DOHH2 (cell line): ENCODE data around the gene SLC38A6.

Experiments used
- H3F3A ChIP-seq: fragments of 200-600 bp; sonication (generic), shearing (Covaris generic); 2 replicates; pipeline ENCODE4 v1.6.0; 2016; ENCODE audit warnings: antibody characterized with exemption, mild to moderate bottlenecking; ENCODE audit not compliant: control insufficient read depth, insufficient read depth
- H3K27ac ChIP-seq: fragments of 200-600 bp; sonication (generic); 2 replicates; pipeline ENCODE4 v1.5.1; 2014; ENCODE audit warnings: low read depth, mild to moderate bottlenecking, low read length, moderate library complexity
- H3K27me3 ChIP-seq: fragments of 200-600 bp; sonication (generic); 2 replicates; pipeline ENCODE4 v1.6.1; 2014; ENCODE audit warnings: mild to moderate bottlenecking, low read length, mixed read lengths; ENCODE audit not compliant: control insufficient read depth
- H3K36me3 ChIP-seq: fragments of 200-600 bp; sonication (generic); 2 replicates; pipeline ENCODE4 v1.6.1; 2014; ENCODE audit warnings: mild to moderate bottlenecking, low read length, moderate library complexity, mixed read lengths; ENCODE audit not compliant: control insufficient read depth
- H3K4me1 ChIP-seq: fragments of 200-600 bp; sonication (generic); 2 replicates; pipeline ENCODE4 v1.6.1; 2014; ENCODE audit warnings: mild to moderate bottlenecking, low read length, mixed read lengths; ENCODE audit not compliant: control insufficient read depth
- H3K4me2 ChIP-seq: fragments of 200-600 bp; sonication (generic); 2 replicates; pipeline ENCODE4 v1.6.0; 2014; ENCODE audit warnings: mild to moderate bottlenecking, low read length, moderate library complexity
- H3K4me3 ChIP-seq: fragments of 200-600 bp; sonication (generic); 2 replicates; pipeline ENCODE4 v1.5.1; 2014; ENCODE audit warnings: mild to moderate bottlenecking, low read length, mixed read lengths
- H3K79me2 ChIP-seq: fragments of 200-600 bp; sonication (generic); 2 replicates; pipeline ENCODE4 v1.6.1; 2014; ENCODE audit warnings: mild to moderate bottlenecking, low read length, mixed read lengths; ENCODE audit not compliant: control insufficient read depth
- H3K9me2 ChIP-seq: fragments of 200-600 bp; sonication (generic); replicated peaks from 2 replicates; pipeline ENCODE4 v1.6.1; 2014; ENCODE audit warnings: mild to moderate bottlenecking, low read length, mixed read lengths; ENCODE audit not compliant: control insufficient read depth
- H3K9me3 ChIP-seq: fragments of 200-600 bp; sonication (generic); 2 replicates; pipeline ENCODE4 v1.6.1; 2014; ENCODE audit warnings: antibody characterized with exemption, low read length, mixed read lengths; ENCODE audit not compliant: control insufficient read depth, insufficient read depth
- H4K20me1 ChIP-seq: fragments of 200-600 bp; sonication (generic); 2 replicates; pipeline ENCODE4 v1.6.0; 2014; ENCODE audit warnings: low read depth, mild to moderate bottlenecking, antibody characterized with exemption, low read length, moderate library complexity; ENCODE audit not compliant: control insufficient read depth, insufficient read depth
- EZH2phosphoT487 ChIP-seq: fragments of 200-600 bp; sonication (generic); IDR thresholded peaks from 2 replicates; pipeline ENCODE4 v1.6.1; 2017; ENCODE audit warnings: borderline replicate concordance, mild to moderate bottlenecking, antibody characterized with exemption, low read length, moderate library complexity, mixed read lengths
- TF ChIP-seq, protein P1 (sequence below): fragments of 200-600 bp; sonication (generic); IDR thresholded peaks from one replicate; pipeline ENCODE4 v1.5.1; 2014; ENCODE audit warnings: antibody characterized with exemption, mild to moderate bottlenecking, low read depth, low read length; ENCODE audit not compliant: poor library complexity, severe bottlenecking

SLC38A6 gene

DNA sequence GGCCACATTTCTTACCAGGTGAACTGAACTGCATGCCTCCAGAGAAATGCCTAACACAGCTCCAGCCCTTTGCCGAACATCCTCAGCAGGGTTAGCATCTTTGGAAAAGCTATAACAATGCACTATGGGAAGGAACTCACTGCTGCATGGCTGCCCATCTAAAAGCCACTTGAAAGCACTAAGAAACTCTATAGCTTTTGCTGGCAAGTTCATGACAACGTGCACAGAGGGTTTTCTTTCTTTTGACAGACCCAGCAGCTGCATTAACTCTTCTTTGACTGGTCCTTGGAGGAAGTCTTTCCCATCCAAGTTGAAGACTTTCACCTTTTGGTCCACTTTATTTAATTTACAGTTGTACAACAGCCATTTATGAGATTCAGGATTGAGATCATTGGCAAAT is 5.5 kb upstream of the SLC38A6 start:
- peaks cover 24% of the 10 kb centered on the region for H3K4me1 ChIP-seq
- H4K20me1 ChIP-seq, result no peaks in the 10 kb centered on the region
- H3K27me3 ChIP-seq, result no peaks in the 10 kb centered on the region
- TF ChIP-seq, protein P1, sequence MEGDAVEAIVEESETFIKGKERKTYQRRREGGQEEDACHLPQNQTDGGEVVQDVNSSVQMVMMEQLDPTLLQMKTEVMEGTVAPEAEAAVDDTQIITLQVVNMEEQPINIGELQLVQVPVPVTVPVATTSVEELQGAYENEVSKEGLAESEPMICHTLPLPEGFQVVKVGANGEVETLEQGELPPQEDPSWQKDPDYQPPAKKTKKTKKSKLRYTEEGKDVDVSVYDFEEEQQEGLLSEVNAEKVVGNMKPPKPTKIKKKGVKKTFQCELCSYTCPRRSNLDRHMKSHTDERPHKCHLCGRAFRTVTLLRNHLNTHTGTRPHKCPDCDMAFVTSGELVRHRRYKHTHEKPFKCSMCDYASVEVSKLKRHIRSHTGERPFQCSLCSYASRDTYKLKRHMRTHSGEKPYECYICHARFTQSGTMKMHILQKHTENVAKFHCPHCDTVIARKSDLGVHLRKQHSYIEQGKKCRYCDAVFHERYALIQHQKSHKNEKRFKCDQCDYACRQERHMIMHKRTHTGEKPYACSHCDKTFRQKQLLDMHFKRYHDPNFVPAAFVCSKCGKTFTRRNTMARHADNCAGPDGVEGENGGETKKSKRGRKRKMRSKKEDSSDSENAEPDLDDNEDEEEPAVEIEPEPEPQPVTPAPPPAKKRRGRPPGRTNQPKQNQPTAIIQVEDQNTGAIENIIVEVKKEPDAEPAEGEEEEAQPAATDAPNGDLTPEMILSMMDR, result no peak
- no peaks in the 10 kb centered on the region for H3K9me2 ChIP-seq
- peaks cover 4% of the 10 kb centered on the region; the same call in 1 of the 2 replicates for H3F3A ChIP-seq
- no peak overlapping the region for H3K4me2 ChIP-seq
- no peaks in the 10 kb centered on the region for H3K9me3 ChIP-seq
- H3K27ac ChIP-seq, result no peak overlapping the region
- peaks cover 25% of the 10 kb centered on the region for H3K79me2 ChIP-seq
- H3K4me3 ChIP-seq, result no peak overlapping the region
- peaks cover 62% of the 10 kb centered on the region for H3K36me3 ChIP-seq

DNA sequence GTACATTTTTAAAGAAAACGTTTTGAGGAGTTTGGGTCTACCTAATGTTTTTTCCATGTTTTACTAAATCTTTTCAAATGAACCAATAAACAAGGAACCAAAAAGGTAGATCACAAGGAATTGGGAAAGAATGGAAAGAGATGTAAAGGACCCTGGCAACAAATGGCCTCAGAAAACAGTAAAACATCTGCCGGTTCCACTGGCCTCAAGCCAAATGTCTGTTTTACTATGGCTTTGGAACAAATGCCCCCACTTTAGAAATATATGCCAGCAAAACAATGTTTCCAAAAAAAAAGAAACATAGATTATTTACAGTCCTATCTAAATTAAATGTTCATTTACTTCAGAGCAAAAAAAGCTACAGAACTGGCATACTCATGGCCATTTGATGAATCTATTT is 3.2 kb upstream of the SLC38A6 start:
- Histone ChIP-seq H3K9me3 (no peaks in the 10 kb centered on the region), H3K4me3 (no peak overlapping the region), H3K4me2 (peak overlapping the region; percentile 15), H3K36me3 (peaks cover 58% of the 10 kb centered on the region), H3K27me3 (no peaks in the 10 kb centered on the region), H3K27ac (no peak overlapping the region), H3K4me1 (peaks cover 33% of the 10 kb centered on the region), H3K9me2 (no peaks in the 10 kb centered on the region), H3K79me2 (peaks cover 45% of the 10 kb centered on the region), H4K20me1 (no peaks in the 10 kb centered on the region), H3F3A (peaks cover 4% of the 10 kb centered on the region; the same call in 1 of the 2 replicates)
- TF ChIP-seq EZH2phosphoT487, result no peak
- TF ChIP-seq, protein P1, result no peak

DNA sequence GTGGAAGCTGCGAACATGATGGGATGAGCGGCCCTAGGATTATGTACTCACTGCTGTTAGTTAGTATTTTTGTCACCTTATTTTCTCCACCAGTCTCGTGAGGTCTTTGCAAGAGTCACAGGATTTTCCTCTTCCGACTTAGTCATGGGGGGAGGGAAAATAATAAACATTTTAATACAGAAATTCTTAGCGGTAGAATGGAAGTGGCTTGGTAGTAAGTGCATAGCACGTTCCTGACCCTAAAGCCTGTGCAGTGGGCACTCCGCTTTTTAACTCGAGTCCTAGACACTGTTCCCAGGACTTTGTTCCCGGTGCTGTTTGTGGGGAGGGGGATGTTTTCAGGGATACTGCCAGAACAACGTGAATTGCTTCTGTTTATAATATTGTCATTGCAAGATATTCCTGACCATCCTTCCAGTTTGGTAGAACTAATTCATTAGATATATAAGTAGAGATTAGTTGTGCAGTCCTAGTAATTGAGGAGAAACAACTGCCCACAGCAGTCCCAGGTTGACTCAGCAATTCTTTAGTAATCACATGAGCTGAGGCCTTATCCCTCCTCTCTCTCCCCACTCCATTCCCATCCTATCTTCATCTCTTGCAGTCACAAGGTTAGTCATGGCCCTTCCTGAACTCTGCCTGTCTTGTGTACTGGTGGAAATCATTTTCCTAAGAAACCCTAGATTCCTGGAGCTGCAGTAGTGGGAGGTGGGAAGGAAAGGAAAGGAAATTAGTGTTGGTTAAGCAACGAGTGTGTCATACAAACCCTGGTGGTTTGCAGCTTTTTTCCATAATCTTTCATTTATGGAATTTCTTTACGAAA is 799 bp downstream of the SLC38A6 start:
- Histone ChIP-seq H3K4me2 (peak overlapping the region; percentile 82), H3K27me3 (no peaks in the 10 kb centered on the region), H3K4me1 (peaks cover 29% of the 10 kb centered on the region), H4K20me1 (no peaks in the 10 kb centered on the region), H3K36me3 (peaks cover 31% of the 10 kb centered on the region), H3K79me2 (peaks cover 43% of the 10 kb centered on the region), H3K27ac (no peak overlapping the region), H3F3A (peaks cover 4% of the 10 kb centered on the region; the same call in 1 of the 2 replicates), H3K9me2 (no peaks in the 10 kb centered on the region), H3K4me3 (peak overlapping the region; percentile 96), H3K9me3 (no peaks in the 10 kb centered on the region)
- TF ChIP-seq EZH2phosphoT487, result no peak
- TF ChIP-seq, protein P1, result no peak
